Mesodermal cell (in vitro differentiated cells): Measurements from ENCODE around the gene RBBP8.

Experiments
- H3K27ac ChIP-seq: 2 replicates; pipeline ENCODE4 v1.7.0; 2013; ENCODE audit warnings: mild to moderate bottlenecking, low read depth, low read length, moderate library complexity; ENCODE audit not compliant: severe bottlenecking
- H3K36me3 ChIP-seq: 2 replicates; pipeline ENCODE4 v1.7.1; 2013; ENCODE audit warnings: mild to moderate bottlenecking, low read length, moderate library complexity; ENCODE audit not compliant: control insufficient read depth, insufficient read depth
- H3K4me1 ChIP-seq: one replicate; pipeline ENCODE4 v1.7.1; 2013; ENCODE audit warnings: mild to moderate bottlenecking, low read length; ENCODE audit not compliant: insufficient read depth, control insufficient read depth, poor library complexity, severe bottlenecking
- H3K4me3 ChIP-seq: 2 replicates; pipeline ENCODE4 v1.7.0; 2013; ENCODE audit warnings: low read length, control low read depth, mild to moderate bottlenecking; ENCODE audit not compliant: insufficient read depth, poor library complexity, severe bottlenecking; ENCODE audit errors: extremely low read depth
- H3K9me3 ChIP-seq: 2 replicates; pipeline ENCODE4 v1.7.1; 2013; ENCODE audit warnings: mild to moderate bottlenecking, low read length, moderate library complexity; ENCODE audit not compliant: control insufficient read depth
- WGBS, 2 experiments: methylation state at CpG; one replicate each; pipeline ENCODE4 v1.1.5; 2013; ENCODE audit warnings: missing lambda C conversion rate in 2 of 2; ENCODE audit not compliant: insufficient coverage in 2 of 2; 5-methylcytosine and 5-hydroxymethylcytosine counted together

RBBP8 gene

GRCh38 chr18:23069898-23070297 is 136.8 kb downstream of the RBBP8 start:
- H3K27ac ChIP-seq: no peak overlapping the region
- no peaks in the 10 kb centered on the region for H3K4me1 ChIP-seq
- H3K9me3 ChIP-seq: no peaks in the 10 kb centered on the region
- 100% methylated on average over 1 of the region's 1 CpG; no CpG with 5 or more reads in 1 of the 2 experiments for WGBS, 2 experiments
- H3K4me3 ChIP-seq: no peak overlapping the region
- H3K36me3 ChIP-seq: no peaks in the 10 kb centered on the region

- 60 to 88% methylated on average over 2 to 3 of the region's 5 CpGs for WGBS, 2 experiments
- no peak overlapping the region for H3K27ac ChIP-seq
These were observed 138.2 kb downstream of the RBBP8 start for GRCh38 chr18:23071285-23071684.

GRCh38 chr18:23072079-23072478 is 139.0 kb downstream of the RBBP8 start:
- H3K27ac ChIP-seq: no peak overlapping the region
- H3K4me3 ChIP-seq: no peak overlapping the region
- WGBS, 2 experiments: 93 to 97% methylated on average over 7 to 9 of the region's 9 CpGs
- H3K36me3 ChIP-seq: no peaks in the 10 kb centered on the region
- no peaks in the 10 kb centered on the region for H3K9me3 ChIP-seq
- no peaks in the 10 kb centered on the region for H3K4me1 ChIP-seq

More at GRCh38 chr18:23071285-23071684, 138.2 kb downstream of the RBBP8 start:
- Histone ChIP-seq H3K4me3 (no peak overlapping the region), H3K36me3 (no peaks in the 10 kb centered on the region), H3K4me1 (no peaks in the 10 kb centered on the region), H3K9me3 (no peaks in the 10 kb centered on the region)

GRCh38 chr18:23073996-23074606 is 141.0 kb downstream of the RBBP8 start:
- Histone ChIP-seq H3K4me3 (no peak overlapping the region), H3K27ac (no peak overlapping the region), H3K9me3 (no peaks in the 10 kb centered on the region), H3K36me3 (no peaks in the 10 kb centered on the region), H3K4me1 (peaks cover 3% of the 10 kb centered on the region)
- WGBS, 2 experiments: 73 to 100% methylated on average over 3 to 7 of the region's 8 CpGs
